Germinal center (tissue), 1 donor: ENCODE results near the gene KCNIP3.
"Not testable (repeated sequence)": the region's sequence is repeated elsewhere in the genome, so short reads cannot be mapped to it uniquely, and the experiment has no call there.

Source experiments
- DNase-seq: peaks from one replicate; pipeline ENCODE4 v3.0.0; 2012; ENCODE audit warnings: mixed read lengths, low spot score

Gene KCNIP3

DNA sequence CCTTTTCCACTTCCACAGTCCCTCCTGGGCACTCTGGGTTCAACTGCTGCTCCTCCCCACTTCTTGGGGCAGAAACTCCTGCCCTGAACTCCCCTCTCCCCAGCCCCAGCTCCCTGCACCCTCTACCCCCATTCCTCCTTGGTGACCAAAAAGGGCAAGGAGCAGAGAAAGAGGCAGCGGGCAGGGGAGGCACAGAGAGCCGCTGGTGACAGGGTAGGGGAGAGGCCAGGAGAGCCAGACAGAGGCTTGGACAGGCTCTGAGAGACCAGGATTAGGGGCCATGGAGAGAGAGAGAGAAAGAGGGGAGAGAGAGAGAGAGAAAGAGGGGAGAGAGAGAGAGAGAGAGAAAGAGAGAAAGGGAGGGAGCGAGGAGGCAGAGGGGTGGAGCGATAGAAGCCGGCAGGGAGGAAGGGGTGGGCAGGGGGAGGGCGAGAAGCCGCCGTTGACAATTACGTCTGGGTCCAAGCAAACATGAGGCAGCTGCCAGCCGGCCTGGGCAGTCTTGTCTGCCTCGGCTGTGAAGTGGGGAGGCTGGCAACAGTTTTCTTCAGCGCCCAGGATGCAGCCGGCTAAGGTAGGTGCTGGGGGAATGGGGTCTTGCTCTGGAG is at the start of gene KCNIP3:
KCNIP3 (plus strand) TSS at position 468 of the 608 bp plus-strand sequence; CDS start at position 560, 92 bp downstream.
- DNase-seq: no peak

DNA sequence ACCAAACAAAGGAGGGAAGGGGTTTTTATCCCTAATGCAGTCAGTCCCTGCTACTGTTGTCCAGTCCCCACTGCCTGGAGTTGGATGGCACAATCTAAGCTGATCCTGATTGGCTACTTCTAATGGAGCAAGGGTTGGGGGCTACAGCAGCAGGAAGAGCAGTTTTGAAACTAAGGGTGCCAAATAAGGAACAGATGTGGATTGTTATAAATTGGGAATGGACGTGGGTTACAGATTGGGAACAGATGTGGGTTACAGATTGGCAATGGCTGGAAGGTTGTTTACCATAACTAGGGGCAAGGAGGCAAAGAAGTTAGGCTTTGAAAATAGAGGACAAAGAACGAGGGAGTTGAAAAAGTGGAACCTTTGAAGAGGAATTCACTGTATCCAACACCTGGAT is 38.9 kb upstream of the KCNIP3 start:
- DNase-seq: no peak

GRCh38 chr2:95260028-95261023 is 36.8 kb upstream of the KCNIP3 start:
- DNase-seq: no peak

GRCh38 chr2:95261602-95262001 is 35.5 kb upstream of the KCNIP3 start:
- DNase-seq: no peak

GRCh38 chr2:95262896-95263542 is 34.1 kb upstream of the KCNIP3 start:
- no peak for DNase-seq

GRCh38 chr2:95264624-95265023 is 32.5 kb upstream of the KCNIP3 start:
- DNase-seq: no peak

DNA sequence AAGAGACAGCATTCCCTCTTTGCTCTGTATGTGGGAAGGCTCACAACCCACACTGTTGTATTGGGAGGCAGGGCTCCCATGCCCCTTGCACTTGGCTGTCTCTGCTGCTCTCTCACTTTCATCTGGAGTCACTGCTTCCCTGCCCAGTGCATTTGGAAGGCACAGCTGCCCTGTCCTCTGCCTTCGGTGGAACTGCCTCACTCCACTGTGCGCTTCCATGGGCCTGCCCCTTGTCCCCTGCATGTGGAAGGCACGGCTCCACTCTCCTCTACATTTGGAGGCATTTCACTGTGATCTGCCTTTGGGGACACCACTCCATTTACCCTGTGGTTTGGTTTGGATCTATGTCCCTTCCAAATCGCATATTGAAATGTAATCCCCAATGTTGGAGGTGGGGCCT is 32.0 kb upstream of the KCNIP3 start:
- no peak for DNase-seq

DNA sequence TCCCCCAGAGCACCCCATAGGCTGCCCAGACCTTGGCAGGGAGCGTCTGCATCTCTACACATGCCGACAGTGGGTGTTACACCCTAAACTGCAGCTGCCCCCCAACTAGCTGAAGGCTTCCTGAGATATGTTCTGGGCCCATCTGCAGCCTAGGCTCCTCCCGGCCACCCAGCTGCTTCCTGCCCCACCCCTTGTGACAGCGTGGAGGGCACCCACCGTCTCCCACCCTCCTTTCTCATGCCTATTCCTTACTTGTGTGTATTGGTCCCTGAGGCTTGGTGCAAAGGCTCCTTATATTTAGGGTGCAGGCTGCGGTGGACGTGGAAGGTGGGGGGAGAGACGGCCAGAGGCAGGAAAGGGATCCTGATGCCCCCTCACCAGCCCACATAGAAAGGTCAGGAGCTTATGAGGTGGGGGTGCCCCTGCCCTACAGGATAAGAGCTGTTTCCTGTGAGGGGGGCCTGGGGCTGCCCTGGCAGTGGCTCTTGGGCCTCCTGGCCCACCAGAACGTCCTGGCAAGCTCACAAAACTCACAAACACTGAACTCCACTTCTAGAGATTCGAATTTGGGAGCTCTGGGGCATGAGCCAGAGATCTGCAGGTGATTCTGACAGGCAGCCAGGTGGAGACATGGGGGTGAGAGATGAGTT is 30.2 kb upstream of the KCNIP3 start:
- DNase-seq: no peak

- no peak for DNase-seq
These were observed 29.5 kb upstream of the KCNIP3 start for GRCh38 chr2:95267458-95268210.

DNA sequence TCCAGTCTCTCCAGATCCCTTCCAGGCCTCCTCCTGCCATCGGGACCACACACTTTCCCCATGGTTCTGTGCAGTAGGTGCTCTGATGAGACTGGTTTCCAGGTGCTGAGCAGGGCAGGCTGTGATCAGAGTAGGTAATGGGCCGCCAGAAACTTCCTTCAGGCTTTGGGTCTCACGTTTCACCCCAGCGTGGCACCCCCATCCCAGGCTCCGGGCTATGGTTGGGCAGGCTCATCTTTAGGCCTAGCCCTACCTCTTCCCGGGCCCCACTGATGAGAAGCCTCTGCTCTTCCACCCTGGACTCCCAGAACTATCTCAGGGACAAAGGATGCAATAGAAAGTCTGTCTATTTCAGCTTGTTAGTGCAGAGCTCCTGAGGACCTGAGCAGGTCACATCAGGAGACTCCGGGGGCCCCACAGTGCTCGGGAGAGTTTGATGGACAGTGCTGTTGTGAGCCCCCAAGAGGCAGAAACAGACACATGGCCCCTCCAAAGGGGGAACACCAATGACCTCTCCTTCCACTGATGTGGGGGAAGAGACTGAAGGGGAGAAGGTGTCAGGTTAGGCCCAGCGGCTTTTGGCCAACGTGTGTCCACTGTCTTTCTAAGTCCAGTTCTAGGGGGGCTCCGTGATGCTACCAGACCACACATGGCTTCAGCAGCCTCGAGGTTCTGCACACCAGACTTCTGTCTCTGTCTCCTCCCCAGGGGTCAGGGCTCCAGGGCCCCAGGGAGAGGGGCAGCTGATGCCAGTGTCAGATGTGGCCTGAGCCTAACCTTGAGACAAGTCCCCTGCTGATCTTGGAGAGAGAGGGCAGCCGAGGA is 28.7 kb upstream of the KCNIP3 start:
- DNase-seq: no peak

- no peak for DNase-seq
These were observed 28.0 kb upstream of the KCNIP3 start for GRCh38 chr2:95269036-95269680.

DNA sequence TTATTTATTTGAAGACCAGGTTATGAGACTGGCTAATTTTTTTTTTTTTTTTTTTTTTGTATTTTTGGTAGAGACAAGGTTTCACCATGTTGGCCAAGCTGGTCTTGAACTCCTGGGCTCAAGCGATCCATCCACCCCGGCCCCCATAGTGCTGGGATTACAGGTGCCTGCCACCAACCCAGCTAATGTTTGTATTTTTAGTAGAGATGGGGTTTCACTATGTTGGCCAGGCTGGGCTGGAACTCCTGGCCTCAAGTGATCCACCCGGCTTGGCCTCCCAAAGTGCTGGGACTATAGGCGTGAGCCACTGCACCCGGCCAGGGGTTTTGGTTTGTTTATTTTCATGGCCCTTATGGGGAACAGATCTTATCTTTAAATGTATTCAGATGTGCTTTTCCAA is 27.4 kb upstream of the KCNIP3 start:
- not testable (repeated sequence) for DNase-seq

- DNase-seq: no peak
These were observed 26.5 kb upstream of the KCNIP3 start for GRCh38 chr2:95270541-95271081.

DNA sequence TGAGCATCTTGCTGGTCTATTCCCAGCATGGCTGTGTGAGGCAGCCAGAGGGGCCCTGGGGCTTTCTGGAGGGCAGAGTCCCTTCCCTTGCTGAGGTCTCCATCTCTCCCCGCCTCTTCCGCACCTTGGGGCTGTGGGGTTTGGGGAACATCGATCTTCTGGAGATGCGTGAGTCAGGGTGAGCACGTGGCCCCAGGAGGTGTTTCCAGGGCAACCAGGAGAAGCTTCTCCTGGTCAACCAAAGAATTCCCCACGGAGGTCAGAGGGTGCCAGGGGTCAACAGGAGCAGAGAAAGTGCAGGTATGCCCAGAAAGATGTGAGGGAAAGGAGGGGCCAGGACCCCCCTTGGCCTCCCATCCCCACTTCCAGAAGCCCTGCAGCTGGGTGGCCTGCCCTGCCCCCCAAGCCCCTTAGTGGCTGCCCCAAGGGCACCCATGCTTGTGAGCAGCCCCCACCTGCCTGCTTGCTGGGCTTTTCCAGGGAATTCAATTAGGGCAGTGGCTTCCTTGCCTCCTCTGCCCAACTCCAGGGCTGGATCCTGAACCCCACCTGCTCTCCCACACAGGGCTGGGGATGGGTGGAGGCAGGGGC is 25.7 kb upstream of the KCNIP3 start:
- no peak for DNase-seq

DNA sequence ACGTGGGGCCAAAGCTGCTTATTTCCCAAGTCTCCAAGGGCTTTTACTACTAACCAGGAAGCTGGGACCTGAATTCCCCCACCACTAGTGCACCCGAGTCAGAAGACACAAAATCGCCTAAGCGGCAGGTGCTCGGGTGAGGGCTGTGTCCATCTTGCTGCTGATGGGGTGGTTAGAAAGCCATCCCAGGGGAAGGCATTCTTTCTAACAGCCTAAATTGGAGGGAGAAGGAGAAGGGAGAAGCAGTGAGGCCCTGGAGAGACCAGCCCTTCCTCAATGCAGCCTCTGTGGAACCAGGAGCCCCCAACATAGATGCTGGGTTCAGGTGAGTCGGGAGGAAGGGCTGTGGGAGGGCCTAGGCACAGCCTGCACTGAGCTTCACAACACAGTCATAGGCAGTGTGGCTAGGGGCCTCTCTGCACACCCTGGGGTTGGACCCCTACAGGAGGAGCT is 24.8 kb upstream of the KCNIP3 start:
- no peak for DNase-seq

- no peak for DNase-seq
These were observed 24.4 kb upstream of the KCNIP3 start for GRCh38 chr2:95272781-95273180.

GRCh38 chr2:95273566-95274290 is 23.4 kb upstream of the KCNIP3 start:
- no peak for DNase-seq

DNA sequence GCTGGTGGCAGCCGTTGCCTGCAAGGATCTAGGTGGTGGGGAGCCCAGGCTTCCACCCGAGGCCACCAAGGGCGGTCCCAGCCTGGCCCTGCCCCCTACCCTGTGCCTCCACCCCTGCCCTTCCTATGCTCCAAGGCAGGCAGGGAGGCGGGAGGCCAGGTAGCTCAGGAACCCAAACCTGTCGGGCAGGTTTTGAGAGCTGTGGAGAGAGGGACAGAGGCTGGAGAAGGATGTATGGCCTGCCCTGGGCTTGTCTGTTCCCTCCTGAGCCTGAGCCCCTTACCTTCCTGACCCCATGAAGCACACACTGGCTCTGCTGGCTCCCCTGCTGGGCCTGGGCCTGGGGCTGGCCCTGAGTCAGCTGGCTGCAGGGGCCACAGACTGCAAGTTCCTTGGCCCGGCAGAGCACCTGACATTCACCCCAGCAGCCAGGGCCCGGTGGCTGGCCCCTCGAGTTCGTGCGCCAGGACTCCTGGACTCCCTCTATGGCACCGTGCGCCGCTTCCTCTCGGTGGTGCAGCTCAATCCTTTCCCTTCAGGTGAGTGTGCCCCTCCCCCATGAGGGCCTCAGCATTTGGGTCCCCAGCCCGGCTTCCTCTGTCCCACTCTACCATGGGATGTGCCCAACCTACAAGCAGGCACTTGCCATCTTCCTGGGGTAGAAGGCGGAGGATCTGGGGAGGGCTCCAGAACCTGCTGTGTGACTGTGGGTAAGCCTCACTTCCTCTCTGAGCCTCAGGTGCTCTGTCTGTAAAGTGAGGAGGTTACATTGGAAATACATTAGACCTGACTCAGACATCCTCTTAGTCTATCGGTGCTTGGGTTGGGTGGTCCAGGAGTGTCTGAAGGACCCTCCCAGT is 22.6 kb upstream of the KCNIP3 start, which contains the start of gene PROM2:
PROM2 (plus strand) TSS at position 159 of the 860 bp plus-strand sequence; CDS start at position 296, 137 bp downstream.
- DNase-seq: no peak
